GM12878 (cell line): ENCODE results near the gene TUBB1. TPM values are rescaled to one million over a fixed set of nuclear protein-coding genes. Genes with fewer than 3 reads are reported as not detected.

Experiments used
- ASH2L ChIP-seq: fragments of 300-600, 200-600 bp; sonication (generic); IDR thresholded peaks from 2 replicates; pipeline ENCODE4 v1.6.1; 2017; ENCODE audit warnings: low read depth, mild to moderate bottlenecking, borderline replicate concordance
- BCL11A ChIP-seq: IDR thresholded peaks from 2 replicates; pipeline ENCODE4 v1.6.1; 2011; ENCODE audit warnings: low read depth, low read length
- BCLAF1 ChIP-seq: fragments of 450-650 bp; IDR thresholded peaks from 2 replicates; pipeline ENCODE4 v1.6.1; 2017; ENCODE audit warnings: antibody characterized with exemption, mild to moderate bottlenecking, moderate library complexity
- CBFB ChIP-seq: IDR thresholded peaks from 2 replicates; pipeline ENCODE4 v1.6.1; 2016; ENCODE audit warnings: antibody characterized with exemption, low read depth
- EP300 ChIP-seq, 2 experiments: fragments of 150-350 bp in 1 of 2; IDR thresholded peaks; 2 replicates each; pipeline ENCODE4 v1.6.1; 2011 to 2012; ENCODE audit warnings: low read depth in 2 of 2, low read length in 2 of 2, borderline replicate concordance in 1 of 2, improper control_type of control experiment in 1 of 2, inconsistent platforms in 1 of 2; ENCODE audit not compliant: control insufficient read depth in 1 of 2
- FOXK2 ChIP-seq: fragments of 450-650 bp; IDR thresholded peaks from 2 replicates; pipeline ENCODE4 v1.6.1; 2017; ENCODE audit warnings: mild to moderate bottlenecking, moderate library complexity
- GABPA ChIP-seq: IDR thresholded peaks from 2 replicates; pipeline ENCODE4 v1.6.1; 2014; ENCODE audit warnings: antibody characterized with exemption, low read depth, mild to moderate bottlenecking, inconsistent platforms
- HDAC6 ChIP-seq: fragments of 200-600 bp; sonication (generic); IDR thresholded peaks from one replicate; pipeline ENCODE4 v1.8.0; 2017; ENCODE audit warnings: antibody characterized with exemption; ENCODE audit not compliant: unreplicated experiment
- MEF2A ChIP-seq: IDR thresholded peaks from 2 replicates; pipeline ENCODE4 v1.6.1; 2011; ENCODE audit warnings: low read depth, mild to moderate bottlenecking, low read length, moderate library complexity; ENCODE audit not compliant: insufficient read depth
- NBN ChIP-seq: fragments of 450-650 bp; IDR thresholded peaks from 2 replicates; pipeline ENCODE4 v1.6.1; 2016
- NFYA ChIP-seq: IDR thresholded peaks from 2 replicates; pipeline ENCODE4 v1.6.1; 2011; ENCODE audit warnings: low read depth, mild to moderate bottlenecking, low read length, improper control_type of control experiment, borderline replicate concordance
- NRF1 ChIP-seq: conservative IDR thresholded peaks from 2 replicates; pipeline ENCODE4 v1.6.1; 2011; ENCODE audit warnings: mild to moderate bottlenecking, low read depth, low read length, improper control_type of control experiment
- PBX3 ChIP-seq: IDR thresholded peaks from 2 replicates; pipeline ENCODE4 v1.6.1; 2011; ENCODE audit warnings: mild to moderate bottlenecking, low read depth, low read length, moderate library complexity; ENCODE audit not compliant: insufficient replicate concordance
- POU2F2 ChIP-seq: IDR thresholded peaks from 3 replicates; pipeline ENCODE4 v1.6.1; 2011; ENCODE audit warnings: low read depth, mild to moderate bottlenecking, low read length, borderline replicate concordance
- RCOR1 ChIP-seq: conservative IDR thresholded peaks from 2 replicates; pipeline ENCODE4 v1.6.1; 2012; ENCODE audit warnings: low read depth, low read length, improper control_type of control experiment
- SPI1 ChIP-seq: IDR thresholded peaks from 2 replicates; pipeline ENCODE4 v1.6.1; 2011; ENCODE audit warnings: low read depth, mild to moderate bottlenecking, low read length, moderate library complexity, borderline replicate concordance; ENCODE audit not compliant: insufficient read depth
- SUZ12 ChIP-seq: fragments of 200-600 bp; sonication (generic); IDR thresholded peaks from one replicate; pipeline ENCODE4 v1.6.1; 2018; ENCODE audit warnings: antibody characterized with exemption, mild to moderate bottlenecking; ENCODE audit not compliant: unreplicated experiment
- TAF1 ChIP-seq: IDR thresholded peaks from 2 replicates; pipeline ENCODE4 v1.6.1; 2011; ENCODE audit warnings: mild to moderate bottlenecking, low read depth, low read length, borderline replicate concordance
- TBL1XR1 ChIP-seq: IDR thresholded peaks from 2 replicates; pipeline ENCODE4 v1.6.1; 2012; ENCODE audit warnings: low read depth, low read length, improper control_type of control experiment
- YY1 ChIP-seq: IDR thresholded peaks from 2 replicates; pipeline ENCODE4 v1.6.1; 2011; ENCODE audit warnings: low read depth, mild to moderate bottlenecking, low read length
- ZNF592 ChIP-seq: fragments of 450-650 bp; IDR thresholded peaks from 2 replicates; pipeline ENCODE4 v1.6.1; 2017; ENCODE audit warnings: mild to moderate bottlenecking, moderate library complexity
- polyA plus RNA-seq, 11 experiments: library from polyadenylated mRNA; depleted of rRNA in 4 of 11; unstranded in 6 of 11; stranded (reverse) in 5 of 11; fragments of >200 nt; fragmentation: Nextera tagmentation in 4 of 11; fragmentation: Illumina TruSeq in 1 of 11; extraction: Ambion mirVana in 4 of 11; extraction: Trizol in 1 of 11; gene quantifications; 1 replicate in 1 of 11; 2 replicates in 10 of 11; pipeline versions ENCODE4 v1.2.1 to v1.2.3, GENCODE V29; 2011 to 2016; ENCODE audit warnings: inconsistent platforms in 2 of 11, missing spikeins in 2 of 11, low read depth in 1 of 11
- total RNA-seq, 4 experiments: library from RNA; depleted of rRNA in 3 of 4; stranded (reverse); fragments of >200 nt in 3 of 4; fragmentation: Illumina TruSeq in 1 of 4; extraction: Trizol in 1 of 4; gene quantifications; 2 replicates each; pipeline versions ENCODE4 v1.2.1 to v1.2.3, GENCODE V29; 2013 to 2021

TUBB1 gene
- total and polyA plus RNA-seq, 10 of the 15 experiments (the other 5 are each of a cell fraction or from before 2014, with no cell fraction given), result 0.02 to 0.20 (median 0.06) TPM; not detected in 3

GRCh38 chr20:59004763-59005522 lies 14.3 kb upstream of the TUBB1 start (continued):
- TF ChIP-seq SUZ12 (no peak), BCL11A (peak; percentile 87), NBN (peak; percentile 94), NFYA (no peak), RCOR1 (peak; percentile 58; the same call in 1 of the 2 replicates), FOXK2 (peak; percentile 44), CBFB (peak; percentile 40), HDAC6 (no peak), TAF1 (peak; percentile 76), MEF2A (no peak), ASH2L (no peak), YY1 (peak; percentile 69), POU2F2 (peak; percentile 87; the same call in 2 of the 3 replicates), ZNF592 (no peak), EP300 (IDR thresholded peaks at IDR 0.05; ENCODE audit: borderline replicate concordance in 1 of 2, control insufficient read depth in 1 of 2, low read depth in 2 of 2, low read length in 2 of 2) (peak; percentile 84 to 91; a peak in 3 of 4 replicates), NRF1 (no peak), SPI1 (peak; percentile 93), BCLAF1 (no peak), PBX3 (peak; percentile 95), TBL1XR1 (peak; percentile 96), GABPA (no peak)
